GM21576 (cell line): ENCODE measurements around the gene SOX12.
"Not testable (repeated sequence)": the region's sequence is repeated elsewhere in the genome, so short reads cannot be mapped to it uniquely, and the experiment has no call there.

Source experiments
- ATAC-seq: cut with Tn5 transposase; IDR thresholded peaks from one replicate; pipeline ENCODE4 v1.9.1; 2021; ENCODE audit warnings: mild to moderate bottlenecking, moderate library complexity; ENCODE audit not compliant: unreplicated experiment

Gene SOX12

GRCh38 chr20:376750-377149 lies 51.4 kb downstream of the SOX12 start:
- ATAC-seq = no peak

GRCh38 chr20:377578-377977 lies 52.2 kb downstream of the SOX12 start:
- not testable (repeated sequence) for ATAC-seq

- no peak for ATAC-seq
These were observed 53.6 kb downstream of the SOX12 start for GRCh38 chr20:378961-379336.
